NCI-H2196 (cell line): ENCODE results near the gene BCL2L13.
"Not testable (repeated sequence)": the region's sequence is repeated elsewhere in the genome, so short reads cannot be mapped to it uniquely, and the experiment has no call there.

Source experiments
- DNase-seq: peaks from one replicate; lab custom pipeline; 2025; ENCODE audit not compliant: unreplicated experiment; lab: John Stamatoyannopoulos, UW

The BCL2L13 gene

DNA sequence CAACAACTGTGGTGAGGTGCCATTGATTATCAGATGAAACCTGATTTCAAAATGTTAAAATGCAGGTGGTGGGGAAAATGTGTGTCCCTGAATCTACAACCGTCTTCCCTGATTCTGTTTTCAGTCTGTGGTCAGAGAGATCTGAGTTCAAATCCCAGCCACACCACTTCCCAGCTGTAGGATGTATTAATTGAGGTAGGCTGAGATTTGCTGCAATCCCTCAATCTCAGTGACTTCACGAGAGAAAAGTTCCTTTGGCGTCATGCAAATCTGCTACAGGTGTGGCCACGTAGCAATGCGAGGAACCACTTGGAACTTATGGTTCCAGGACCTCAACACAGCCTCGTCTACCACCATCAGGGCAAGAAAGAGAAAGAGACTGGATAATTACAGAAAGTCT is 56.2 kb downstream of the BCL2L13 start:
- no peak for DNase-seq

- no peak for DNase-seq
Observed at GRCh38 chr22:17695986-17696385, 57.4 kb downstream of the BCL2L13 start.

GRCh38 chr22:17697196-17697595 is 58.6 kb downstream of the BCL2L13 start:
- DNase-seq: not testable (repeated sequence)

- not testable (repeated sequence) for DNase-seq
Observed at GRCh38 chr22:17698276-17698675, 59.7 kb downstream of the BCL2L13 start.

DNA sequence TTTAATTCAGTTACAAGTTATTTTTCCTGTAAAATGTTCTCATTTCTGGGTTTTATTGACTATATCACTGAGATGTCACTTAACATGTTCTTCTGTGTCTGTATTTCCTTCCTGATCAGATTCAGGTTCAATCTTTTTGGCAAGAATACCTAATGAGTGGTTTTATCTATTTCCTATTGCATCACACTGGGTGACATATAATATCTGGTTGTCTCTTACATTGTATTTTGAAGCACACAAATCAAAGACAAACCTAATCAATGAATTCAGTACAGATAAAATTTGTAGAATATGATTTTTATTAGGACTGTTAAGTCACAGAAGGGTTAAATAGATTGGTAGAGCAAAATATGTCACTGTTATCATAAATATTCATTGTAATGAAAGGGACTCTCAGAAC is 60.4 kb downstream of the BCL2L13 start:
- no peak for DNase-seq

DNA sequence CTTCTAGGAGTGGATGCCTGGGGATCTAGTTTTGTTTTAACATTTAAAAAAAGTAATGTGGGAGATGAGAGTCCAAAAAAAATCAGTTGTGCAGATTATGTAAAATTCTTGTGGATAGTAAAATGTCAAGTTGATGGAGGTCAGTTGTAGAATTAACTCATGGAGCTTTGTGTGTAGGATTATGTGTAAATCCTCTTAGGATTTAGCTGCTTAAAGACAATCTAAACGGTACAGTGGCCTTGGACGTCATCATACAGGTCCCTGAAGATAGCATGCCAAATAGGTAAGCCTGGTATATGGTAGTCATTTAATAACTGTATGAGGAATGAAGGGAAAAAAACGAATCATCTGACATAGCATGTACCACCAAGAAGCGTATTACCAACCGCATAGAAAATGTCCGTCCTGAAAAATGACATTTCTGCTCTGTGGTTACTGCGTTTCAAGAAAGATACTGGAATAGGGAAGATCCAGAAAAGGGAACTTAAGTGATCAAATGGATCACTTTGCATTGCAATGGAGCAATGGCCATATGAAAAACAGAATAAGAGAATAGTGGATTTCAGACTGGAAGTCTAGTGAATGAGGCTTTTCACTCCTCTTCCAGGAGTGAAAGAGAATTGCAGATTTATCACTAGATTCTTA is 61.3 kb downstream of the BCL2L13 start:
- no peak for DNase-seq

DNA sequence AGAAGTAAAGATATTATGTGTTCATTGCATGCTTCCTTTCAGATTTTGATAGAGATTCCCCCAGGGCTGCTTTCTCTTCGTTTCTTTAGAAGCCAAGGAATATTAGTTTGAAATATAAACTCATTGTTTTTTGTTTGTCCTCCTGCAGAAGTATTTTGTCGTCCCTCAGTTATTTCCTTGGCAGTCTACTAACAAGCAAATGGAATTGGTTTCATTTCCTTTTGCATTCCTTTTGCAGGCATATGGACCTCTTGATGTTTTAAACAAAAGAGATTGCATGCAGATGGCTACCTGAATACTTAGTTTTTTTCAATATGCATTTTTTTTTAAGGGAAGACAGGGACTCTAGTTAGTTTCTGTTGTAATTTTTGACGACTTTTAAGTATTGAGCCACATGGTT is 62.2 kb downstream of the BCL2L13 start:
- DNase-seq: no peak

DNA sequence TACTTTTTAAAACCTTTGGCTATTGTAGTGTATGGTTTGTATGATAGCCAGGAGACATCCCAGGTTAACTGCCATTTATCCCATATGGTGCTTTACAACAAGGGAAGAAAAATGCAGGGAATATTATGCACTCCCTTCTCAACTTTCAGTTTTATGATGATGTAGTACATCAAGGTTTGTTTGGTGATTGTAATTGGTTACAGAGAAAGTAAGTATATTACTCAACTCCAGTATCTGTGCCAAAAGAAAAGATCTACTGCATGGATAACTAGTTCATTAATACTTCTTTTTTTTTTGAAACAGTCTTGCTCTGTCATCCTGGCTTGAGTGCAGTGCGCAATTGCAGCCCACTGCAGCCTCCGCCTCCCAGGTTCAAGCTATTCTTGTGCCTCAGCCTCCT is 65.3 kb downstream of the BCL2L13 start:
- no peak for DNase-seq

DNA sequence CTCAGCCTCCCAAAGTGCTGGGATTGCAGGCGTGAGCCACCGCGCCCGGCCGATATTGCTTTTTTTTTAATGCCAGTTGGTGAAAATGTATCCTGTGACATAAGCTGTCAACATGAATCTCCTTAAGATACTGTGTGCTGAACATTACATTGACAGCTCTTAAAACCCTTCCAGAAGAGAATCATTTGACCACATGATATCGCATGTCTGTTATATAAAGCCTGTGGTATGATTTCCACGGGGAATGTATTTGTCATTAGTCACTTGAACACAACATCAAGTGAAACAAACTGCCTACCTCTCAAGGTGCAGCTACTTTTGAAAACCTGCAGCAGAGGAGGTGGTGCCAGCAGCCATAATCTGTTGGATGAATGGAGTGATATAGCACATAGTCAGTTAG is 67.0 kb downstream of the BCL2L13 start:
- DNase-seq: no peak

GRCh38 chr22:17705951-17706900 is 67.7 kb downstream of the BCL2L13 start:
- peak; percentile 59 for DNase-seq

- no peak for DNase-seq
Observed at GRCh38 chr22:17706947-17707346, 68.4 kb downstream of the BCL2L13 start.

- DNase-seq: no peak
Observed at GRCh38 chr22:17707526-17707925, 69.0 kb downstream of the BCL2L13 start.

- no peak for DNase-seq
Observed at GRCh38 chr22:17710023-17710422, 71.5 kb downstream of the BCL2L13 start.

DNA sequence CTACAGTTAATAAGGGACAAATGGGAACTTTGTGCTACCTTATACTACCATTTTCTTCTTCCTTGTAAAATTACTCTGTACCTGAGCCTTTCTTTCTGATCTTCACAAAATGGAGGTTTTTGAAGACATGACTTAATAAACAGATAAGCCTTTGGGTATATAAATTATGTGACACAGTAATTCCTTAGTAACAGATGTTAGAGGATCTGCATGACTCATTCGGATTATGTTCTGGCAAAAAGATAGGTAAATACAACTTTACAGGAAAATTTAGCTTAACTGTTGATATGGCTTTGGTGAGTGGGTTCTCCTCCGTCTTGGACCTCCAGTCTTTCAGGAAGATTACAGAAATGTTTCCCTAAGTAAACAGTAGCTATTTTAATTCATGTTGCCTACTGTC is 73.9 kb downstream of the BCL2L13 start:
- no peak for DNase-seq

DNA sequence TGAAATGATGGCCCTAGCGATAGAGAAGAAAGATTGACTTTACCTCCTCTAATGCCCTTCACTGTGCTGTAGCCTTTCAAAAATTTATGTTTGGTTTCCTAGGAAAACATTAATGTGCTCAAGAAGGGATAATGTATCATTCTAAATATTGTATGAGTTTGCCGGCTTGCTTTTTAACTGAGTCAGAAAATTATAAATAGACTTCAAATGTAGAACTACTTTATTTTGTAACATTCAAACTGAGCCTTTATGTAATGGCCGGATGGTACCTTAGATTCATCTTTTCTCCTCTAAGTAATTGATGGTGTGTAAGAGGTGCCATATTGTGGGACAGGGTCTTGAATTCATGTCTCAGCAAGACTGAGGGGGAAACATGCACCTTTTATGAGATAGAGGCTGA is 78.0 kb downstream of the BCL2L13 start:
- DNase-seq: no peak

DNA sequence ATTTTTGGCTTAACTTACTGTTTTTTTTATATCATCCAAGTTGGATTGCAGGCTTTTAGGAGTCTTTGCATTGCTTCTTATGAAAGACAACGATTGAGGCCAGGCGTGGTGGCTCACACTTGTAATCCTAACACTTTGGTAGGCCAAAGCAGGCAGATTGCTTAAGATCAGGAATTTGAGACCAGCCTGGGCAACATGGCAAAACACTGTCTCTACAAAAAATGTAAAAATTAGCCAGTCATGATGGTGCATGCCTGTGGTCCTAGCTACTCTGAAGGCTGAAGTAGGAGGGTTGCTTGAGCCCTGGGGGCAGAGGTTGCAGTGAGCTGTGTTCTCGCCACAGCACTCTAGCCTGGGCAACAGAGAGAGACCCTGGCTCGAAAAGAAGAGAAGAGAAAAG is 79.2 kb downstream of the BCL2L13 start:
- no peak for DNase-seq

DNA sequence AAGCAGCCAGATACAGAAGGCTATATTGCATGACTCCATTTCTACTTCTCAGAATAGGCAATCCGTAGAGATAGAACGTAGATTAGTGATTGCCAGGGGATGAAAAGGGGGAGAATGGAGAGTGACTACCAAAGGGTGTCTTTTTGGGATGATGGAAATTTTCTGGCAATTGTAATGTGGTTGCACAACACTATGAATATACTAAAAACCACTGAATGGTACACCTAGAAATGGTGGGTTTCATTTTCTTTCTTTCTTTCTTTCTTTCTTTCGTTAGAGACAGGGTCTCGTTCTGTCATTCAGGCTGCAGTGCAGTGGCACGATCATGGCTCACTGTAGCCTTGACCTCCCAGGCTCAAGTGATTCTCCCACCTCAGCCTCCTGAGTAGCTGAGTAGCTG is 81.4 kb downstream of the BCL2L13 start:
- DNase-seq: no peak

DNA sequence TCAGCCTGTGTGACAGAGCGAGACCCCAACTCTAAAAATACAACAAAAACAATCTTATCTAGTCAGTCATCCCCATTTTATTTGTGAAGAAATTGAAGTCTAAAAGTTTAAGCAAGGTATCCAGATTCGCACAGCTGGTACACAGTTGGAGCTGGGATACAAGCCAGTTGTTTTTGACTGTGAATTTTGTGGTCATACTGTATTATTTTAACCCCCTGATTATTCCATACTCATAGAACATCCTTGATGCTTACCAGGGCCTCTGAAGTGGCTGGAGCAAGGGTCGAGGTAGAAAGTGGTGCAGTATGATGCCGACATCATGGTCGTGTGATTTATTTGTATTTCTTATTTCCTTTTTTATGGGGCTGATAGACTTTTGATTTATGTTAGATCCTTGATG is 85.7 kb downstream of the BCL2L13 start:
- DNase-seq: no peak

DNA sequence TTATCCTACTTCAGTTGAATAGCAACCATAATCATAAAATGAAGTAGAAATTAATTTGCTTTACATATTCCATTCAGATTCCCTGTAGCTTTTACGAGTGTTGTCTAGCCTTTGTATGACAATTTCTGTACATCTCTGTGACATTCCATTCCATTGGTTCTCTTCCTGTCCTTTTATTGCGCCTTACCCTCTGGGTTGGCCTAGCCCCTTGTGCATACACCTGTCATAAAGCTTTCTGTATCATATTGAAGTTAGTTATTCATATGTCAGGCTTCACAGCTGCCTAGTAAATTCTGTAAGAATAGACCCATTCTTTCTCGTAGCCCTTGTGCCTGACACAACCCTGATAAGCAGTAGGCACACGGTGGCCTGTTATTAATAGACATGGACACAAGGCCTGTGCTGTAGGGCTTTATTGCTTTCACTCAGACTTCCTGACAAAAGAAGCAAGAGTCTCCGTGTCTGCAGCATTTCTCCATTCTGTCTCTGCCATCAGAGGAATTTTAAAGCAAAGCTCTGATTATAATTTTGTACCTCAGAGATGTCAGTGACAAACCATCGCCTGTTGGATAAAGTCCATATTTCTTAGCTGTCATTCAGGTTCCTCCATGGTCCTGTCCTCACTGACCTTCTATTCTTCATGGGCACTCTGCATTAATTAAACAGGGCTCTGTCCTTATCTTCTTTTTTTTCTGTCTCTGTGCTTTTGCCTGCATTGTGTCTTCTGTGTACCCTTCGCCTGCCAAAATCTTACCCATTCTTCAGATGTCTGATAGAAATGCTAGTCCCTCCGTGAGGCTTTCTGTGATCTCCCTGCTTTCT is 86.3 kb downstream of the BCL2L13 start:
- no peak for DNase-seq

- no peak for DNase-seq
Observed at GRCh38 chr22:17725500-17725796, 86.9 kb downstream of the BCL2L13 start.

DNA sequence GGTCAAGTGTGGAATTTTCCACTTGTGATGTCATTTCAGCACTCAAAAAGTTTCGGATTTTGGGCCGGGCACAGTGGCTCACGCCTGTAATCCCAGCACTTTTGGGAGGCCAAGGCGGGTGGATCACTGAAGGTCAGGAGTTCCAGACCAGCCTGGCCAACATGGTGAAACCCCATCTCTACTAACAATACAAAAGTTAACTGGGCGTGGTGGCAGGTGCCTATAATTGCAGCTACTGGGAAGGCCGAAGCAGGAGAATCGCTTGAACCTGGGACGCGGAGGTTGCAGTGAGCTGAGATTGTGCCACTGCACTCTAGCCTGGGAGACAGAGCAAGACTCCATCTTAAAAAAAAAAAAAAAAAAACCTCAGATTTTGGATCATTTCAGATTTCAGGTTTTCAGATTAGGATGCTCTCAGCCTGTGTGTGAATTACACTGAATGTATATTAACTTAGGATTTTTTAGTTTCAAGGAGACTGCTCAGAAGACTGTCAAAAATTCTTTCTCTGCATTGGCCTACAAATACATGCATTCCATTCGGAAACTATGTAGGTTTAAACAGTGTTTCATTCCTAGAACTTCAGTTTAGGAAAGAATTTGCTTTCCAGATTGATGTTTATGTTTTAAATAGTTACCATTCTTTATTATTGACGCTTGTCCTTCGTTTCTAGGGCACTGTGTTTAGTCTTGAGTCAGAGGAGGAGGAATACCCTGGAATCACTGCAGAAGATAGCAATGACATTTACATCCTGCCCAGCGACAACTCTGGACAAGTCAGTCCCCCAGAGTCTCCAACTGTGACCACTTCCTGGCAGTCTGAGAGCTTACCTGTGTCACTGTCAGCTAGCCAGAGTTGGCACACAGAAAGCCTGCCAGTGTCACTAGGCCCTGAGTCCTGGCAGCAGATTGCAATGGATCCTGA is 87.7 kb downstream of the BCL2L13 start:
- DNase-seq: no peak
